Adrenal gland (tissue), 5 donors: ENCODE results near the gene AUTS2.

Source experiments
- POLR2A ChIP-seq, 2 donors: fragments of 450-650 bp; IDR thresholded peaks; one replicate each; pipeline ENCODE4 v1.6.1; 2017; ENCODE audit warnings: antibody characterized with exemption in 2 of 2, mild to moderate bottlenecking in 2 of 2, moderate library complexity in 1 of 2
- TF ChIP-seq, protein P1 (sequence below), 6 experiments: fragments of 450-650 bp in 4 of 6; fragments of 200-600 bp in 2 of 6; sonication (generic) in 1 of 6; IDR thresholded peaks; 1 replicate in 5 of 6; 2 replicates in 1 of 6; pipeline versions ENCODE4 v1.5.1 to v1.8.0; 2016 to 2021; ENCODE audit warnings: antibody characterized with exemption in 6 of 6, mild to moderate bottlenecking in 2 of 6, moderate library complexity in 1 of 6
- donor health status: DM: no; HTN: no; CAD: no.

DNA sequence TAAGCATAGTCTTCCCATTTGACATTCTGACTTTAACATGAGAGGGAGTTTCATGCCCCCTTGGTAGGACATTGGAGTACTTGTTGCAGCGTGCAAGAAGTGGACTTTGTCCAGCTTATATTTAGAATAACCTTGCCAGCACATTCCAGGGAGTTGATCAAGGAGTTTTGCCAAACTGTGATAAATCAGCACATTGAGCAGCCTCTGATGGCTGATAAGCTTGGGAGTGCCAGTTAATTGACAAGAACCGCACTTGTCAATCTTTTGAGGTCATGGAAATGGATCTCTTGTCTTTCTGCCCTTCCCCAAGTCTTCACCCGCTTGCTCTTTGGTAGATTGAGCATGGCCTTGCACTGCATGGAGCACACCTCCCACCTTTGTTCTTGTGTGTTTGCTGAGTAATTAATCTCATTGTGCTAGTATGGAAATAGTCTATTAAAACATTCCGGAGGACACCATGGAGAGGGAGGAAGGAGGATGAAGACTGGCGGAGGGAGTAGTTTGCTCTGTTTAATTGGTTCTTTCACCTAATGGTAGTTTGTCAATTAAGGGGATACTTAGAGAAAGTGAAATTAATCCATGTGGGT, 865.2 kb downstream of the AUTS2 start:
- TF ChIP-seq, protein P1, sequence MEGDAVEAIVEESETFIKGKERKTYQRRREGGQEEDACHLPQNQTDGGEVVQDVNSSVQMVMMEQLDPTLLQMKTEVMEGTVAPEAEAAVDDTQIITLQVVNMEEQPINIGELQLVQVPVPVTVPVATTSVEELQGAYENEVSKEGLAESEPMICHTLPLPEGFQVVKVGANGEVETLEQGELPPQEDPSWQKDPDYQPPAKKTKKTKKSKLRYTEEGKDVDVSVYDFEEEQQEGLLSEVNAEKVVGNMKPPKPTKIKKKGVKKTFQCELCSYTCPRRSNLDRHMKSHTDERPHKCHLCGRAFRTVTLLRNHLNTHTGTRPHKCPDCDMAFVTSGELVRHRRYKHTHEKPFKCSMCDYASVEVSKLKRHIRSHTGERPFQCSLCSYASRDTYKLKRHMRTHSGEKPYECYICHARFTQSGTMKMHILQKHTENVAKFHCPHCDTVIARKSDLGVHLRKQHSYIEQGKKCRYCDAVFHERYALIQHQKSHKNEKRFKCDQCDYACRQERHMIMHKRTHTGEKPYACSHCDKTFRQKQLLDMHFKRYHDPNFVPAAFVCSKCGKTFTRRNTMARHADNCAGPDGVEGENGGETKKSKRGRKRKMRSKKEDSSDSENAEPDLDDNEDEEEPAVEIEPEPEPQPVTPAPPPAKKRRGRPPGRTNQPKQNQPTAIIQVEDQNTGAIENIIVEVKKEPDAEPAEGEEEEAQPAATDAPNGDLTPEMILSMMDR (IDR thresholded peaks at IDR 0.05): no peak
- TF ChIP-seq POLR2A (IDR thresholded peaks at IDR 0.05): no peak
